Neural progenitor cell (in vitro differentiated cells): ENCODE measurements around the gene VTI1A. TPM values are rescaled to one million over a fixed set of nuclear protein-coding genes. Genes with fewer than 3 reads are reported as not detected.

Source experiments
- DNase-seq: peaks from one replicate; pipeline ENCODE4 v3.0.0-alpha.2; 2016; ENCODE audit warnings: low spot score
- H2AFZ ChIP-seq: fragments of 200-600 bp; sonication (generic); replicated peaks from 2 replicates; pipeline ENCODE4 v1.6.1; 2016; ENCODE audit warnings: antibody characterized with exemption
- H3F3A ChIP-seq: fragments of 200-600 bp; sonication (generic); 2 replicates; pipeline ENCODE4 v1.6.1; 2016; ENCODE audit warnings: antibody characterized with exemption, low read depth
- H3K27ac ChIP-seq: fragments of 200-600 bp; sonication (generic); 2 replicates; pipeline ENCODE4 v1.5.1; 2016; ENCODE audit warnings: mild to moderate bottlenecking
- H3K27me3 ChIP-seq: fragments of 200-600 bp; sonication (generic); 2 replicates; pipeline ENCODE4 v1.6.1; 2016; ENCODE audit warnings: mild to moderate bottlenecking, moderate library complexity
- H3K36me3 ChIP-seq: fragments of 200-600 bp; sonication (generic); 2 replicates; pipeline ENCODE4 v1.5.1; 2016
- H3K4me1 ChIP-seq: fragments of 200-600 bp; sonication (generic); 2 replicates; pipeline ENCODE4 v1.6.1; 2016; ENCODE audit warnings: mixed run types
- H3K4me2 ChIP-seq: fragments of 200-600 bp; sonication (generic); 2 replicates; pipeline ENCODE4 v1.6.1; 2016
- H3K4me3 ChIP-seq: fragments of 200-600 bp; sonication (generic); 2 replicates; pipeline ENCODE4 v1.5.1; 2016
- H3K79me2 ChIP-seq: fragments of 200-600 bp; sonication (generic); 2 replicates; pipeline ENCODE4 v1.6.1; 2016; ENCODE audit warnings: low read depth
- H3K9ac ChIP-seq: fragments of 200-600 bp; sonication (generic); 2 replicates; pipeline ENCODE4 v1.6.1; 2016
- H3K9me3 ChIP-seq: fragments of 200-600 bp; sonication (generic); 2 replicates; pipeline ENCODE4 v1.5.1; 2016; ENCODE audit warnings: low read depth
- H4K20me1 ChIP-seq: fragments of 200-600 bp; sonication (generic); 2 replicates; pipeline ENCODE4 v1.6.1; 2016; ENCODE audit warnings: low read depth
- H3K27ac Mint-ChIP-seq: 3 replicates; pipeline ENCODE4 v1.8.0; 2021; ENCODE audit warnings: mixed read lengths
- H3K27me3 Mint-ChIP-seq: 2 replicates; pipeline ENCODE4 v1.8.0; 2022; ENCODE audit warnings: low read depth, mild to moderate bottlenecking, inconsistent platforms, moderate library complexity, mixed read lengths; ENCODE audit not compliant: insufficient read depth
- H3K36me3 Mint-ChIP-seq: 3 replicates; pipeline ENCODE4 v1.8.0; 2021; ENCODE audit warnings: mixed read lengths
- H3K4me1 Mint-ChIP-seq: 3 replicates; pipeline ENCODE4 v1.8.0; 2021; ENCODE audit warnings: mixed read lengths
- H3K4me3 Mint-ChIP-seq: 3 replicates; pipeline ENCODE4 v1.8.0; 2021; ENCODE audit warnings: mild to moderate bottlenecking, moderate library complexity, mixed read lengths
- H3K9me3 Mint-ChIP-seq: 3 replicates; pipeline ENCODE4 v1.8.0; 2020; ENCODE audit warnings: mixed read lengths
- EZH2 ChIP-seq: fragments of 200-600 bp; sonication (generic); IDR thresholded peaks from 2 replicates; pipeline ENCODE4 v1.6.1; 2017; ENCODE audit warnings: antibody characterized with exemption, mild to moderate bottlenecking, moderate library complexity
- EZH2phosphoT487 ChIP-seq: fragments of 200-600 bp; sonication (generic); IDR thresholded peaks from 2 replicates; pipeline ENCODE4 v1.6.1; 2017; ENCODE audit warnings: antibody characterized with exemption
- total RNA-seq: library from RNA; depleted of rRNA; stranded (reverse); fragments of >200 nt; gene quantifications from 2 replicates; pipeline ENCODE4 v1.2.3, GENCODE V29; 2015; ENCODE audit warnings: low replicate concordance
- TF ChIP-seq, protein P1 (sequence below): fragments of 200-600 bp; sonication (generic); IDR thresholded peaks from 2 replicates; pipeline ENCODE4 v1.5.1; 2017; ENCODE audit warnings: antibody characterized with exemption, mild to moderate bottlenecking

Gene VTI1A
- total RNA-seq, 1 donor from 2014 or later: 28.8 TPM

DNA sequence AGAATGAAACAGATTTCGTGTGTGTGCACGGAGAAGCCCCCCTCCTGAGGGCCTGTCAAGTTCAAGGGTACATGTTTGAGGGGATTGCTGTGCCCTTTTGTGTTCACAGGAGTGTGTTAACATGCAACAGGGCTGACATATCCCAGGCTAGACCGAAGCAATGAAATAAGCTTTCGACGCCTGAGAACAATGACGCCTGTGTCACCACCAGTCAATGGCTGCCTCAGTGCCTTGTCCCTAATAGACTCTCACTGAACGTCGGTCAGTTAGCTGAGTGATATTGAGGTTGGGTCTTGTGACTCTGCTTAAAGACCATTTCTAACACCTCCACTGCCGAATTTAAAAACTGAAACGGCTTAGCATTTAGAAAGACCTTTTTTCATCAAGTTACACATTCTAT is 327.8 kb downstream of the VTI1A start:
- no peak overlapping the region for H3K4me2 ChIP-seq
- H3F3A ChIP-seq: no peaks in the 10 kb centered on the region
- peaks cover 4% of the 10 kb centered on the region for H3K9me3 Mint-ChIP-seq
- H3K9ac ChIP-seq: no peak overlapping the region
- TF ChIP-seq EZH2phosphoT487 (no peak), EZH2 (no peak)
- TF ChIP-seq, protein P1, sequence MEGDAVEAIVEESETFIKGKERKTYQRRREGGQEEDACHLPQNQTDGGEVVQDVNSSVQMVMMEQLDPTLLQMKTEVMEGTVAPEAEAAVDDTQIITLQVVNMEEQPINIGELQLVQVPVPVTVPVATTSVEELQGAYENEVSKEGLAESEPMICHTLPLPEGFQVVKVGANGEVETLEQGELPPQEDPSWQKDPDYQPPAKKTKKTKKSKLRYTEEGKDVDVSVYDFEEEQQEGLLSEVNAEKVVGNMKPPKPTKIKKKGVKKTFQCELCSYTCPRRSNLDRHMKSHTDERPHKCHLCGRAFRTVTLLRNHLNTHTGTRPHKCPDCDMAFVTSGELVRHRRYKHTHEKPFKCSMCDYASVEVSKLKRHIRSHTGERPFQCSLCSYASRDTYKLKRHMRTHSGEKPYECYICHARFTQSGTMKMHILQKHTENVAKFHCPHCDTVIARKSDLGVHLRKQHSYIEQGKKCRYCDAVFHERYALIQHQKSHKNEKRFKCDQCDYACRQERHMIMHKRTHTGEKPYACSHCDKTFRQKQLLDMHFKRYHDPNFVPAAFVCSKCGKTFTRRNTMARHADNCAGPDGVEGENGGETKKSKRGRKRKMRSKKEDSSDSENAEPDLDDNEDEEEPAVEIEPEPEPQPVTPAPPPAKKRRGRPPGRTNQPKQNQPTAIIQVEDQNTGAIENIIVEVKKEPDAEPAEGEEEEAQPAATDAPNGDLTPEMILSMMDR: no peak
- no peak overlapping the region for H2AFZ ChIP-seq
- no peaks in the 10 kb centered on the region for H3K27me3 ChIP-seq
- no peak overlapping the region for H3K4me3 ChIP-seq
- no peak overlapping the region for H3K27ac ChIP-seq
- peaks cover 15% of the 10 kb centered on the region for H3K4me1 Mint-ChIP-seq
- no peaks in the 10 kb centered on the region for H4K20me1 ChIP-seq
- DNase-seq: no peak
- H3K36me3 Mint-ChIP-seq: peaks cover 7% of the 10 kb centered on the region
- H3K27ac Mint-ChIP-seq: no peak overlapping the region
- no peaks in the 10 kb centered on the region for H3K9me3 ChIP-seq
- H3K27me3 Mint-ChIP-seq: no peaks in the 10 kb centered on the region
- no peaks in the 10 kb centered on the region for H3K4me1 ChIP-seq
- no peak overlapping the region for H3K4me3 Mint-ChIP-seq
- H3K36me3 ChIP-seq: no peaks in the 10 kb centered on the region
- H3K79me2 ChIP-seq: no peaks in the 10 kb centered on the region

DNA sequence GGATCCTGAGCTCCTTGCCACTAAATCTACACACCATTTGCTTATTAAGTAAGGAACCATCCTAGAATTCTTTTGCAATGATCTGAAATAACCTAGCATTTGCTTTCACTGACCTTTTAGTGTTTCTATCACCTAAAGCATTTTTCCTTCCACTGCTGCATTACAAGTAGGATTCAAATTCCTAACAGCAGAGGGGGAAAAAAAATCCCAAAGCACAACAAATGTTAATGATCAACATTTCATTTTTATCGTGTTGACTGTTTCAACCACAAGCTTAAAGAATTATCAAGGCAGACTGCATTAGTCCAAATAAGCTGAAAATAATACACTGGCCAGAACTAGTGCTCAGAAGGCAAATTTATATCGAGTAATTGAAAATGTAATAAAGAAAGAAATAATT is 328.4 kb downstream of the VTI1A start:
- Histone ChIP-seq H3K79me2 (no peaks in the 10 kb centered on the region), H3K4me1 (no peaks in the 10 kb centered on the region), H2AFZ (no peak overlapping the region), H3K36me3 (no peaks in the 10 kb centered on the region), H3K27ac (no peak overlapping the region), H3F3A (no peaks in the 10 kb centered on the region), H3K9me3 (no peaks in the 10 kb centered on the region), H3K9ac (no peak overlapping the region), H3K27me3 (no peaks in the 10 kb centered on the region), H3K4me3 (no peak overlapping the region), H3K4me2 (no peak overlapping the region), H4K20me1 (no peaks in the 10 kb centered on the region)
- no peak for DNase-seq
- Mint-ChIP-seq H3K4me1 (peaks cover 15% of the 10 kb centered on the region), H3K27me3 (no peaks in the 10 kb centered on the region), H3K27ac (no peak overlapping the region), H3K4me3 (no peak overlapping the region), H3K9me3 (peaks cover 4% of the 10 kb centered on the region), H3K36me3 (peaks cover 7% of the 10 kb centered on the region)
- TF ChIP-seq, protein P1: peak; percentile 24
- no peak for TF ChIP-seq EZH2

DNA sequence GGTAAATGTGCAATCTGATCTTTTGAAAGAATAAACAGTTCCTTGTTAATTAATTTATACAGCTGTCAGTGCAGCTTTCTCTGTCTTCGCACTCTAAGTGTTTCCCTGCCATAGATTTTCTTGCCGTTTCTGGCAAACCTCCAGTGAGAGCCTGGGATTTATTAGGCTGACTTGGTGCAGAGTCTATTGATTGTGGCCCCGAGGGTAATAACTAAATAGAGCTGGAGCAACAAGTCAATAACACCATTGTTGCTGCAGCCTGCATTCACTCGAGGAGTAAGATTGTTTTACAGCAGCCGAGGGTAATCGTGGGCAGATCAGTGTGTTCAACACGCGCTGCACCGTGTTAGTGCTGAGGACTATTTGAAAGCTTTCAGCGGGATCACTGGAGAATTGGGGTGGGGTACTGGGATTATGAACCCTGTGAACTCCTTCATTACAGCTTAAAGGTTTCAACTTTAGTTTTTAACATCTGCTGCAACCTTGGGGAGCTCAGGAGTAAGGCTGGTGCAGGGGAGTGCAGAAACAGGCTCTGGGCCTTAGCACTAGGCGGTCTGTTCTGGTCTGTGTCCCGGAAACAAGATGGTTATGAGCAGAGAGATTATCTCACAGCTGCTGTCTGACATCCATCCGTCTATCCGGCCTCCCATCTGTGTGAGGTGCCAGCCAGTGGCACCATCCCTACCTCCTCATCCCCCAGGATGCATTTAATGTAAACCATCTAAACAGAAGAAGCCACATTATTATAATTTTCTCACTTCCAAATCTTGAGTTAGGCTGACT is 329.1 kb downstream of the VTI1A start:
- H4K20me1 ChIP-seq: no peaks in the 10 kb centered on the region
- H3K4me3 Mint-ChIP-seq: no peak overlapping the region

More for the DNA sequence above, 329.1 kb downstream of the VTI1A start:
- Histone ChIP-seq H3K4me1 (no peaks in the 10 kb centered on the region), H3K27me3 (no peaks in the 10 kb centered on the region), H3K9ac (no peak overlapping the region), H3K27ac (no peak overlapping the region), H3K36me3 (no peaks in the 10 kb centered on the region), H2AFZ (no peak overlapping the region), H3K79me2 (no peaks in the 10 kb centered on the region), H3F3A (no peaks in the 10 kb centered on the region), H3K4me3 (no peak overlapping the region), H3K4me2 (no peak overlapping the region), H3K9me3 (no peaks in the 10 kb centered on the region)
- TF ChIP-seq, protein P1: no peak
- TF ChIP-seq EZH2phosphoT487: no peak
- no peak for TF ChIP-seq EZH2
- Mint-ChIP-seq H3K4me1 (peaks cover 15% of the 10 kb centered on the region), H3K36me3 (peaks cover 4% of the 10 kb centered on the region), H3K9me3 (peaks cover 4% of the 10 kb centered on the region), H3K27me3 (no peaks in the 10 kb centered on the region), H3K27ac (peak overlapping the region; percentile 85)
- no peak for DNase-seq
